GM11168 (cell line): ENCODE data around the gene MEGF11.

ENCODE experiments used
- in situ Hi-C: fragments of 300-500 bp; cut with MboI; formaldehyde crosslinking; loops from one replicate; pipeline ENCODE4 v1.12.0; 2022; ENCODE audit warnings: low sequenced_read_pairs; ENCODE audit not compliant: unreplicated experiment

Gene MEGF11

GRCh38 chr15:66241087-66241907 lies 12.3 kb downstream of the MEGF11 start:
- in situ Hi-C loops = no loop called here

DNA sequence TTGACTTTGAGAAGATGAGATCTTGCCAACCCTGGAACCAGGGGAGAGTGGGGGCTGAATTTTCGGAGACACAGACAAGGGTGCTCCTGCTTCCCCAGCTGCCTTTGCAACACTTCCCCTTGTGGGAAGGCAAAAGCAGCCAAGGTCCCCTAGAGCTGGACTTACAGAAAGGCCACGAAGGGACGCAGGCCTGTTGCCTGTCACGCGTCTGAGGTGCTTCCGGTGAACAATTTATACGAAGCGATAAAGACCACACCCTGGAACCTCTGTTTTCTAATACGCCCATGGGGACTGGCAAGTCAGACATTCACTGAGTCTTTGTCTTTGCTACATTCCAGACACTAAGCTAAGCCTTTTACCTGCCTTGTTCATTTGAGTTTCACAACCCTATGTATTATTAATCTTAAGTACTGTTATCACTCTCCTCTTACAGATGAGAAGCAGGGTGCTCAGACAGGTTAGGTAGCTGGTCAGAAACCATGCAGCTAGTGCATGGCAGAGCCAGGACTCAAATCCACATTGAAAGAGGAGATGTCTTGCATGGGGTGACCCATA lies 13.2 kb downstream of the MEGF11 start:
- in situ Hi-C loops = no loop called here

GRCh38 chr15:66239514-66239913 lies 14.0 kb downstream of the MEGF11 start:
- in situ Hi-C loops = no loop called here

DNA sequence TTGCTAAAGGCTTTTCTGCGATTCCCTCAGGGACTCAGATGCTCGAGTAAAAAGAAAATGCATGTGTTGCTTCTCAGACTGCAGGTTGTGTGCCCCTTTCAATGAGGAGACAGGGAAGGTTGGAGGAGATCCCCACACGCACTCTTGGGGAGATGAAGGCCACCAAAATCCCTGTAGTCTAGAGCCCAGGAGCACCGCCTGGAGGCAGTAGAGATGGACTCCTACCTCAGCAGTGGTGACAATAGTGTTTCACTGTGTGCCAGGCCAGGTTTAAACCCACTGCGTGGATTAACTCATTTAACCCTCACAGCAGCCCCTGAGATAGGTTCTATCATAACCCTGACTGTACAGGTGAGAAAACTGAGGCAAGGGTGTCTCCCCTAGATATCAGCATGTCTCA lies 15.2 kb downstream of the MEGF11 start:
- in situ Hi-C loops = no loop called here

DNA sequence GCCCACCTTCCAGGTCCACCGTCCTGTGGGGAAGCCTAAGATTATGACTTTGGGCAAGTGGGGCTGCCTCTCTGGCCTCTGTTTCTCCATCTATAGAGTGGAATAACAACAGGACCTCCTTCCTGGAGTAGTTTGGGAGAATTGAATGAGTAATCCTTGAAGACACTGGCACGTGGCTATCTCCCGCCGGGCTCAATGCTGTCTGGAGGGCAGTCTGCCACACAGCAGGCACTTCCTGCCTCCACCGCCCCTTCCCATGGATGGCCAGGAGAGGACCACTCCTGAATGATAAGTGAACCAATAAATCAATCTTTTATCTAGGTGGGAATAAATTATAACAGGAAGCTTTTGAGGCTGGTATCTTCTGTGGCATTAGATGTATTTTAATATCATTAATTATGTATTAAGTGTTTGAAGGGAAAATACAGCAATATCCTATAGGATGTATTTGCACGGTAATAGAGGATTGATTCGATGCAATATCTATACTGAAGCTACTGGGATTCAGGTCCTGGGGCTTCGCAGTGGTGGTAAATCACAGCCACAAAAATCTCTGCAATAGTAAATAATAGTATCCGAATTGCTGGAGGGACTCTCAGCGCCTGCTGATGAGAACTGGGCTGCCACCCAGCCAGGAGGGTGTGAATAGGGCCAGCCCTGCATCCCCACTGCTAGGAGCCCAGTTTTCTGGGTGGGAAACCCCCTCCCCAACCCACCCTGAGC lies 15.9 kb downstream of the MEGF11 start:
- in situ Hi-C loops = no loop called here

- in situ Hi-C loops = no loop called here
Measured at GRCh38 chr15:66236806-66237375, 16.7 kb downstream of the MEGF11 start.

DNA sequence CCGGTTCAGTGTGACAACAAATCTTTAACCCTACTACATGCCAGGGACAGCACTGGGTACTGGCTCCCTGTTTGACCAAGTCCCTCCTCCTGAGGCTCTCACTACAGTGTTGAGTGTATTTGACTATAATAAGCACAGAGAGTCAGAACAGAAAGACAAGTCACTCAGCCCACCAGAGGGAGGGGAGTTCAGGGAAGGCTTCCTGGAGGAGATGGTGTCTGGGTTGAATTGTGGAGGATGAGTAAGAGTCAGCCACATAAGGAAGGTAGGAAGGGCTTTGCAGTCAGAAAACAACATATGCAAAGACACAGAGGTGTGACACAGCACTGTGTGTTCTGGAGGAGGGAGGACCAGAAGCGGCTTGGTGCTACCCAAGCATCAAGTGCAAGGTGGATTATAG lies 17.7 kb downstream of the MEGF11 start:
- in situ Hi-C loops = no loop called here

DNA sequence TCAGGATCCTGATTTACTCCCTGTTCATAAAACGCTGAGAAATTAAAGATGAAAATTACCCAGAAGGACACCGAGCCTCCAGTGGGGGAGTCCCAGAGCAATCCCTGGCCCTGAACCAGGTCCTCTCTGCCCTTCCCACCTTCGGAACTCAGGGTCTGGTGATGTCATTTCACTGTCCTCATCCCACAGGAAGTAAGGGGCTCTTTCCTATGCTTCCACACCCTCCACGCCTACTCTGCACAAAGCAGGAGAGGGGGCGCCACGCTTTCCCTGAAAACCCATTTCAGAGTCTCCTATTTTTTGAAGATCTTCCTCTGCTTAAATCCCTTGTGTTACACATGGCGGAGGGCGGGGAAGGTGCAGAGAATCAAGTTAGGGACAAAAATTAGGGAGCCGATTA lies 18.8 kb downstream of the MEGF11 start:
- in situ Hi-C loops = no loop called here

GRCh38 chr15:66233487-66234415 lies 19.8 kb downstream of the MEGF11 start:
- in situ Hi-C loops = no loop called here

GRCh38 chr15:66232267-66232625 lies 21.3 kb downstream of the MEGF11 start:
- in situ Hi-C loops = no loop called here

DNA sequence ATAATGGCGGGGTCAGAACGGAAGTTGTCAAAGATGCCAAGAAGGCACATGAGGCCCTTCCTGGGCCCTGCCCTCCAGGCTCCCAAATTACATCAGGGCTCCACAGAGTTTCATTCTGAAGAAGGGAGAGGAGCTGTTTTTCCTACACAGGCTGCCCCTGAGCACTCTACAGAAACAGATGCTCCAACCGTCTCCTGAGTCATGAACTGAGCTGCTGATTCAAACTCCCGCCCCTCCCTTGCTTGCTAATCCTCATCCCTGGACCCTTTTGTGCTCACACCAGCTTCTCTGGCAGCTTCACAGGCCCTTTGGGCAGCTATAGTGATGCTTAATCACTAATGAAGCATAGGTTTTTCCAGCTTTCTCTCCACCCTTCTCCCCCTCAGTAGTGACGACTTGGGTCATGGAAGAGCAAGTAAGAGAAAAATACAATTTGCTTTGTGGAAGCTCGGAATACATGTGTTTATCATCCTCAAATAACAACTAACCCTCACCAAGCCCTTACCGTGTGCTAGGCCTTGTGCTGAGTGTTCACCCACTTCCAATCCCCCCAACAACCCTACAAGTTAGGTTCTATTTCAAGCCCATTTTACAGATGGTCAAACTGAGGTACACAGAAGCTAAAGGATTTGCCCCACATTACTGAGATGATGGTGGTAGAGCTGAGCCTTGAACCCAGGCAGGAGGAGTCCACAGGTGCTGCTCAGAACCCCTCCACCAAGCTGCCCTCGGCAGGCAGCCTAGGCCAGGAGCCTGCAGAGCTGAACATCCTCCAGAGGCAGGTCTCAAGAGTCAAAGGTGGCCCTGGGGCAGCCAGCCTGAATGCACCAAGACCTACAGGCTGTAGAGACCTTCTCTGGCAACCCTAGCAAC lies 21.9 kb downstream of the MEGF11 start:
- in situ Hi-C loops = no loop called here

DNA sequence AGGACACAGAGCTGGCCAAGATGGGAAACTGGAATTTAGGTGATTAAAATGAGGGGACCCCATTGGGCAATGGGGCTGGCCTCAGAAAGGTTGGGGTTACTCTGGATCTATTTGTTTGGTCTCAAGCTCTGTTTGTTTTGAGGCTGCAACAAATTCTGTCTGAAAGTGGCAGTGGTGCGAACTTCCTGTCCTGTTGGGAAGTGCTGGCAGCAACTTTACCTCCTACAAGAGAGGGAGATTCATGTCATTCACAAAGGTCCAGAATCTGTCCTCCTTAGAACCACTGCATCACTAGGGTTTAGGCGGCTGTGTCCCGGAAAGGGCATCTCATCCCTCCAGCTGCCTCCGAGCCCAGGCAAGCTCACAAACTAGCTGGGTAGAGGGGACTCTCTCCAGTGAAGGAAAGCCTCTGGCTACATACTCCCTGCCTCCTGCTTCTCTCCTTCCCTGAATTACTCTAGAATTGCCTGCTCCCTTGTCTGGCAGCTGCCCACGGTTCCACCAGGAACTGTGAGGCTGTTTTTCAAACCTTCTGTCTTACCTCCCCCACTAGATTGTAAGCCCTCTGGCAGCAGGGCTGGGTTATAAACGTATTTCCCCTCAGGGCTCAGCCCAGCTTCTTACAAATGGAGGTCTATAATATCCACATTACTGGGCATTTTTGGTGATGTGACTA lies 23.6 kb downstream of the MEGF11 start:
- in situ Hi-C loops = no loop called here

- in situ Hi-C loops = no loop called here
Measured at GRCh38 chr15:66228807-66229735, 24.5 kb downstream of the MEGF11 start.

GRCh38 chr15:66226736-66227135 lies 26.8 kb downstream of the MEGF11 start:
- in situ Hi-C loops = no loop called here

DNA sequence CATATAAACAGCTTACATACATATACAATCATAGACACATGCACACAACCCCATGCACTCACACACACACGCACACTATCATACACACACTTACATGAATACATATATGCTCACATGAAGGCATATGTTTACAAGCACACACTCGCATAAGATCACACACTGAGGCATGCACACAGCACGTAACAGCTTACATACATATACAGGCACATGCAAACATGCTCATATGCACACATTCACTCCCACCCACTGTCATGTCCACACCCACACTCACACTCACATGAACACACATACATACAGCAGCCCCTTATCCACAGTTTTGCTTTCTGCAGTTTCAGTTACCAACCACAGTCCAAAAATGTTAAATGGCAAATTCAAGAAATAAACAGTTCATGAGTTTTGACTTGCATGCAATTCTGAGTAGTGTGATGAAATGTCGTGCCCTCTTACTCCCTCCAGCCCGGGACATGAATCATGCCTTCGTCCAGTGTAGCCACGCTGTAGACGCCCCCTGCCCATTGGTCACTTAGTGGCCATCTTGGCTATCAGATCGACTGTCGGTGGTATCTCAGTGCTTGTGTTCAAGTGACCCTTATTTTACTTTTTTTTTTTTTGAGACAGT lies 27.8 kb downstream of the MEGF11 start:
- in situ Hi-C loops = no loop called here

DNA sequence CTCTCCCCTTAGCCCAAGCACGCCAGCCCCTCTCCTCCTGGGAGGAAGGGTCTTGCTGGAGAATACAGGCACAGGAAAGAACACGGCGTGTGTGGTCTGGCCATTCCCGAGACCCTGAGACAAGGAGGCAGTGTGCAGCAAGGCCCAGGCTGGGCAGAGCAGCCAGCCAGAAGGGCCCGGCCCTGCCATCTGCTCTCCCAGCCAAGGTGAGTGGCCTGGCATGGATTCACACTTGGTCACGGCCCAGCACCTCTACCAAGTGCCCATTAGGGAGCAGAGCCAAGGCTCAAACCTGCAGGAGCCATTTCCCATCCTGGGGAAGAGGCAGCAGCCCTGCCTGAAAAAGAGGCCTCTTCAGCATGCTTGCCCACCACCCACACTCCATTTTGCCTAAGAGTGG lies 28.6 kb downstream of the MEGF11 start:
- in situ Hi-C loops = no loop called here
